ENCODE measurements around the gene ARHGAP15.

DNA sequence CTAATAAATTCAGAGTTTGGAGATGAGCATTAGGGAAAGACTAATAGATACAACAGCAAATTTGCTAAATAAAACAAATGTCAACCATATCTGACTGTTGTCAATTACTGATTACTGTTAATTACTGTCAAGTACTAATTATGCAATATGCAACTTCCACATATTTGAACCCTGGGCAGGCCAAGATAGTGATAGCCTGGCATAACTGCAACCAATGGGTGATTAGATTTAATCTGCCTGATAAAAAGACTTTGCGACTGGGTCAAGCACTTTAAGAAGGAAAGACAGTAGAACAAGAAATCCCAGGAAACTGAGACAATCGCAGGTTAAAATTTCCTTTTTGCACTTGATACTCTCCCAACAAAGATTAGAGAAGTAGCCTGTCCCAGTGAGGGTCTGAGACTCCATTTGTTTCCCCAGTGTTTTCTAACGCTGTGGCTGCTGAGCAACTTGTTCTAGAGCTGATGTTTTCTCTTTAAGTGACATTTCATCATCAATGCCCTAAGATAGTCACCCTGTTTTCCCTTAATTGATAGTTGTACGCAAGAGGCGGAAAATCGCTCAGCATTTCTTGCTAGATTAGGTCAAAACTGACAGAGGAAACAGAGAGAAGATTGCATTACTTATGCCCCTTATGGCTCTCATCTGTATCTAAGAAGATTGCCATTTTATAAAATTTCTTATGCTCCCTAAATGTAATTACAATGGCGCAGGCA lies 17.8 kb downstream of the ARHGAP15 start:
- TF ChIP-seq, protein P1, sequence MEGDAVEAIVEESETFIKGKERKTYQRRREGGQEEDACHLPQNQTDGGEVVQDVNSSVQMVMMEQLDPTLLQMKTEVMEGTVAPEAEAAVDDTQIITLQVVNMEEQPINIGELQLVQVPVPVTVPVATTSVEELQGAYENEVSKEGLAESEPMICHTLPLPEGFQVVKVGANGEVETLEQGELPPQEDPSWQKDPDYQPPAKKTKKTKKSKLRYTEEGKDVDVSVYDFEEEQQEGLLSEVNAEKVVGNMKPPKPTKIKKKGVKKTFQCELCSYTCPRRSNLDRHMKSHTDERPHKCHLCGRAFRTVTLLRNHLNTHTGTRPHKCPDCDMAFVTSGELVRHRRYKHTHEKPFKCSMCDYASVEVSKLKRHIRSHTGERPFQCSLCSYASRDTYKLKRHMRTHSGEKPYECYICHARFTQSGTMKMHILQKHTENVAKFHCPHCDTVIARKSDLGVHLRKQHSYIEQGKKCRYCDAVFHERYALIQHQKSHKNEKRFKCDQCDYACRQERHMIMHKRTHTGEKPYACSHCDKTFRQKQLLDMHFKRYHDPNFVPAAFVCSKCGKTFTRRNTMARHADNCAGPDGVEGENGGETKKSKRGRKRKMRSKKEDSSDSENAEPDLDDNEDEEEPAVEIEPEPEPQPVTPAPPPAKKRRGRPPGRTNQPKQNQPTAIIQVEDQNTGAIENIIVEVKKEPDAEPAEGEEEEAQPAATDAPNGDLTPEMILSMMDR (IDR thresholded peaks at IDR 0.05; ENCODE audit: low read length) = no peak
- TF ChIP-seq EZH2 (optimal IDR thresholded peaks at IDR 0.05; ENCODE audit: low read depth, low read length) (no peak), EZH2phosphoT487 (IDR thresholded peaks at IDR 0.05; ENCODE audit: low read length) (no peak)

Data from MM.1S (cell line).